Glutamatergic neuron (in vitro differentiated cells): Measurements from ENCODE around the gene MAGIX. TPM values are rescaled to one million over a fixed set of nuclear protein-coding genes. Genes with fewer than 3 reads are reported as not detected.
A peak's percentile ranks its signal among the peaks of the same experiment; 100 is the strongest.

Source experiments
- DNase-seq: peaks from one replicate; pipeline ENCODE4 v3.0.0; 2022
- H3K27ac Mint-ChIP-seq: one replicate; pipeline ENCODE4 v1.8.0; 2020; ENCODE audit warnings: mild to moderate bottlenecking, mixed read lengths, inconsistent platforms; ENCODE audit not compliant: unreplicated experiment
- H3K27me3 Mint-ChIP-seq: one replicate; pipeline ENCODE4 v1.8.0; 2020; ENCODE audit warnings: mild to moderate bottlenecking, moderate library complexity, mixed read lengths, inconsistent platforms; ENCODE audit not compliant: unreplicated experiment
- H3K36me3 Mint-ChIP-seq: one replicate; pipeline ENCODE4 v1.8.0; 2020; ENCODE audit warnings: mild to moderate bottlenecking, mixed read lengths, inconsistent platforms; ENCODE audit not compliant: unreplicated experiment
- H3K4me1 Mint-ChIP-seq: one replicate; pipeline ENCODE4 v1.8.0; 2020; ENCODE audit warnings: mild to moderate bottlenecking, low read depth, mixed read lengths, inconsistent platforms; ENCODE audit not compliant: unreplicated experiment
- H3K4me3 Mint-ChIP-seq: one replicate; pipeline ENCODE4 v1.8.0; 2020; ENCODE audit warnings: mild to moderate bottlenecking, mixed read lengths, inconsistent platforms; ENCODE audit not compliant: unreplicated experiment
- H3K9me3 Mint-ChIP-seq: one replicate; pipeline ENCODE4 v1.8.0; 2020; ENCODE audit warnings: mild to moderate bottlenecking, moderate library complexity, mixed read lengths, inconsistent platforms; ENCODE audit not compliant: unreplicated experiment
- total RNA-seq: library from RNA; stranded (reverse); fragmentation: NEBNext Ultra II Directional; extraction: Animal tissue kit (Norgen Biotek cat#: 25700); gene quantifications from one replicate; pipeline ENCODE4 v1.2.1, GENCODE V29; 2021; ENCODE audit not compliant: unreplicated experiment
- TF ChIP-seq, protein P1 (sequence below): fragments of 200-600 bp; sonication (generic); IDR thresholded peaks from one replicate; pipeline ENCODE4 v1.5.0; 2021; ENCODE audit not compliant: partially characterized antibody, unreplicated experiment

The MAGIX gene
- total RNA-seq, 1 donor from 2014 or later: 2.7 TPM

DNA sequence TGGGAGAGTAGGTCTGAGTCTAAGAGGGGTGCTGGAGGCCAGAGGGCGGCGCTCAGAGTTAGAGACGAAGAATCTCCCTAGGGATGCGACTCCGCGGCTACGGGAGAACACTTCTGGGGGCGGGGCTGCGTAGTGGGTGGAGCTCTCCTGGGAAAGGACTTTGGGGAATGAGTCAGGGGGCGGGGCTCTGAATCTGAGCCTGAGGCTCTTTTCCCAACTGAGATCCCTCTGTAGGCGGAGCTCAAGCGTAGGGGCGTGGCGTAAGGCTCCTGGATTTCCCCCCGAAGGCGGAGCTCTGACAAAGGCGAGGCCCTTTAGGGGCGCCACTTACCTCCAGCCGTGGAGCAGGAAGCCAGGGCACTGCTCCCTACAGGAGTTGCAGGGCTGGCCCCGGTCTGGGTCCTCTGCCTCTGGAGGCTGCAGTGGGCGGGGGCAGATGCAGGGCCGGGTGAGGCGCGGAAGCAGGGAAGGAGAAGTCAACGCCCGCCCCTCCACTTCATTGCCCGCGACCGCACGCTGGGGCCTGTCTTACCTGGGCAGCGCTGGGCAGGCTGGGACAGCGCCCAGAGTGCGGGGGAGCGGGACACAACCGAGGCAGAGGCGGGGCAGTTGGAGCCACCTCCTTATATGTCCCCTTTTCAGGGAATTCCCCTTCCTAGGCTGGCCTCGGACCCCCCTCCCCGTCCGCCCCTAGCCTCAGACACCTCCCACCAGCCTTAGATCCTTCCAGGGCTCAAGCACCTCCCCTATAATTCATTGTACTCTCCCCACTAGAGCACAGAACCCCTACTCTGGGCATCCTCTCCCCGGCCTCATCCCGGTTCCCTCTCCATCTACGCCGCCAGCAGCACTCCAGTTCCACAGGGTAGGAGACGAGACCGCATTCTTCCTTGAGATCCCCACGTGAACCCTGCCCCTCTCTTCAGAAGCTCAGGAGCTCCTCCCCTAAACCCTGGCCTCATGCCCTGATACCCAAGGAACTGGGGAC is 22.0 kb downstream of the MAGIX start:
- peak; percentile 76 for DNase-seq
- Mint-ChIP-seq H3K27ac (no peak overlapping the region), H3K36me3 (no peaks in the 10 kb centered on the region), H3K27me3 (peaks cover 5% of the 10 kb centered on the region), H3K9me3 (peaks cover 4% of the 10 kb centered on the region), H3K4me3 (no peak overlapping the region), H3K4me1 (peaks cover 3% of the 10 kb centered on the region)
- TF ChIP-seq, protein P1, sequence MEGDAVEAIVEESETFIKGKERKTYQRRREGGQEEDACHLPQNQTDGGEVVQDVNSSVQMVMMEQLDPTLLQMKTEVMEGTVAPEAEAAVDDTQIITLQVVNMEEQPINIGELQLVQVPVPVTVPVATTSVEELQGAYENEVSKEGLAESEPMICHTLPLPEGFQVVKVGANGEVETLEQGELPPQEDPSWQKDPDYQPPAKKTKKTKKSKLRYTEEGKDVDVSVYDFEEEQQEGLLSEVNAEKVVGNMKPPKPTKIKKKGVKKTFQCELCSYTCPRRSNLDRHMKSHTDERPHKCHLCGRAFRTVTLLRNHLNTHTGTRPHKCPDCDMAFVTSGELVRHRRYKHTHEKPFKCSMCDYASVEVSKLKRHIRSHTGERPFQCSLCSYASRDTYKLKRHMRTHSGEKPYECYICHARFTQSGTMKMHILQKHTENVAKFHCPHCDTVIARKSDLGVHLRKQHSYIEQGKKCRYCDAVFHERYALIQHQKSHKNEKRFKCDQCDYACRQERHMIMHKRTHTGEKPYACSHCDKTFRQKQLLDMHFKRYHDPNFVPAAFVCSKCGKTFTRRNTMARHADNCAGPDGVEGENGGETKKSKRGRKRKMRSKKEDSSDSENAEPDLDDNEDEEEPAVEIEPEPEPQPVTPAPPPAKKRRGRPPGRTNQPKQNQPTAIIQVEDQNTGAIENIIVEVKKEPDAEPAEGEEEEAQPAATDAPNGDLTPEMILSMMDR: no peak

DNA sequence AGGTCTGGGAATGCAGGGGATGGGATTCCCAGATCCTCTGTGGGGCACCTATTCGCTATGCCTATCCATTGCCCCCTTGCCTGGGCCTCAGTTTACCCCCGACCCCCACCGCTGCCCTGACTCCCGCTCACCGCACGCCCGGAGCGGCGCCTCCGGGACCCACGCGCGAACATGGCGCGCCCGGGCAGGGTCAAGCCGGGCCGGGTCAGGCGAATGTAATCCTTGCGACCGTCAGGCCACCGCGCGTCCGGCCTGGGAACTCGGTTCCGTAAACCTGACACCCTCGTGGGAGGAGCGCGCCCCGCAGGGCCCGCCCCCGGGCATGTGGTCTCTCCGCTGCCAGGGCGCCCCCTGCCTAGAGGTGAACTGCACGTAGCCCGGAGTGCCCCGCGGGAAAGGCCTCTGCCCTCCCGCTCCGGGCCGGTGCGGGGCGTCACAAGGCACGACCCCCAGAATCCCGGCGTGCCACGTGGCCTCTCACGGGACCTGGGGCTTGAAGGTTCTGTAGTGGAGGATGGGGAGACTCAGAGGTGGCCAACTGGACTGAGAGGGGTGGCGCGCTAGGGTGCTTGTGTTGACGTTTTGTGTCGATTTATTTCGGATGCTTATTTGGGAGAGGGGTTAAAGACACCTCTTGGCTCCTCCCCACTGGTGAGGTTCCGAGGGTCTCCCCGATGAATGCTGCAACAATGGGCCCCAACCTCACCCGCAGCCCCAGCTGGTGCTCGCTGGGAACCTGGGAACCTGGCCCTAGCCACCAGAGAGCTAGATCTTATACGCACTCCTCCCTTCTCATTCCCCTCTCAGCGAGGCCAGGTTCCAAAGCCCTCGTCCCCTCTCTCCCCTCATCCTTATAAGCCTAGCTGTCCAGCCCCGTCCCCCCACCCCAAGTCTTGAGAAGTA is 23.8 kb downstream of the MAGIX start, which contains the start of gene PRICKLE3:
Gene PRICKLE3, minus strand, starts transcription at position 249 of the 903 bp plus-strand sequence. Its CDS starts 76 bp downstream, at position 173.
- Mint-ChIP-seq H3K36me3 (no peaks in the 10 kb centered on the region), H3K27ac (peak within 1 kb of the TSS; percentile 5), H3K9me3 (peaks cover 10% of the 10 kb centered on the region), H3K27me3 (peaks cover 11% of the 10 kb centered on the region), H3K4me3 (peak within 1 kb of the TSS; percentile 30), H3K4me1 (peaks cover 3% of the 10 kb centered on the region)
- TF ChIP-seq, protein P1: peak; percentile 10
- peak; percentile 63 for DNase-seq

- DNase-seq: peak; percentile 45
- peaks cover 3% of the 10 kb centered on the region for H3K4me1 Mint-ChIP-seq
- no peaks in the 10 kb centered on the region for H3K36me3 Mint-ChIP-seq
- TF ChIP-seq, protein P1: no peak
- H3K27ac Mint-ChIP-seq: peak overlapping the region; percentile 5
- peak overlapping the region; percentile 30 for H3K4me3 Mint-ChIP-seq
- H3K9me3 Mint-ChIP-seq: peaks cover 10% of the 10 kb centered on the region
- peaks cover 11% of the 10 kb centered on the region for H3K27me3 Mint-ChIP-seq
Observed at GRCh38 chrX:49187028-49187394, 24.5 kb downstream of the MAGIX start.

- H3K4me3 Mint-ChIP-seq: no peak overlapping the region
- no peak overlapping the region for H3K27ac Mint-ChIP-seq
- TF ChIP-seq, protein P1: no peak
- peaks cover 10% of the 10 kb centered on the region for H3K9me3 Mint-ChIP-seq
- peaks cover 11% of the 10 kb centered on the region for H3K27me3 Mint-ChIP-seq
- H3K4me1 Mint-ChIP-seq: peaks cover 3% of the 10 kb centered on the region
- DNase-seq: no peak
- no peaks in the 10 kb centered on the region for H3K36me3 Mint-ChIP-seq
Observed at GRCh38 chrX:49187526-49187925, 25.0 kb downstream of the MAGIX start.
